ENCODE results near the gene TERB1.

The TERB1 gene

DNA sequence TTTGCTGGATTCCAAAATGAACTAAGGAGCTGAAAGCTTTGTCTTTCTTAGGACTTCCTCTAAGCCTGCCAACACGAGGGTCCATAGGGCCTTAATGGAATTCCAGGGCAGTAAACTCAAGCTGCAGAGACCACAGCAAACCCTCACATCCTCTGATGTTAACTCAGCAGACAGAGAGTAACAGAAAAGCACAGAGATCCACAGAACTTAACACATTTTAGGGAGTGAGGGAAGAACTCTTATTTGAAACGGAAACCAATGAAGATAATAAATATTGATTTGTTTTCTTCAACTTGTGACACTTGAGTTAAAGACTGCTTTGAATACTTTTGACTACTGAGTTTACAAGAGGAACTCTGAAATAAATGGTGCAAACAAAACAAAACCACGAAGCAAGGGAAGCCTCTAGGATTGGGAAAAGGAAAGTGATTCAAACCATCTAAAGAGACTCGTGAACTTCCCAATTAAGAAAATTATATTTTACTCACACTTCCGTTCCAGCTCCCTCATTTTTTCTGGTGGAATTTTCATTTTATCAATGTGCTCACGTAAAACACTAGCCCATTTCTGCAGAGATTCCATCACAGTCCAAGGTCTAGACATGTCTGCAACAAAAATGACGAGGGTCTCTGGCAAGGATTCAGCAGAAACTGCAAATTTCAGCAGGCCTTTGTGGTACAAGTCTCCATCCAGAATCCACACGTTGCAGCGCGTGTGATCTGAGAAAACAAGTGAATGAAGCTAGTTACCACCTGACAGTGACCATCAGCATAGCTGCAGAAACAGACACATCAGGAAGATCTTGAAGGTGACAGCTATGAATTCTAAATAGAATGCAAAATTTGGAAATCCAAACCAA is 59.2 kb downstream of the TERB1 start:
- no peak for DNase-seq

DNA sequence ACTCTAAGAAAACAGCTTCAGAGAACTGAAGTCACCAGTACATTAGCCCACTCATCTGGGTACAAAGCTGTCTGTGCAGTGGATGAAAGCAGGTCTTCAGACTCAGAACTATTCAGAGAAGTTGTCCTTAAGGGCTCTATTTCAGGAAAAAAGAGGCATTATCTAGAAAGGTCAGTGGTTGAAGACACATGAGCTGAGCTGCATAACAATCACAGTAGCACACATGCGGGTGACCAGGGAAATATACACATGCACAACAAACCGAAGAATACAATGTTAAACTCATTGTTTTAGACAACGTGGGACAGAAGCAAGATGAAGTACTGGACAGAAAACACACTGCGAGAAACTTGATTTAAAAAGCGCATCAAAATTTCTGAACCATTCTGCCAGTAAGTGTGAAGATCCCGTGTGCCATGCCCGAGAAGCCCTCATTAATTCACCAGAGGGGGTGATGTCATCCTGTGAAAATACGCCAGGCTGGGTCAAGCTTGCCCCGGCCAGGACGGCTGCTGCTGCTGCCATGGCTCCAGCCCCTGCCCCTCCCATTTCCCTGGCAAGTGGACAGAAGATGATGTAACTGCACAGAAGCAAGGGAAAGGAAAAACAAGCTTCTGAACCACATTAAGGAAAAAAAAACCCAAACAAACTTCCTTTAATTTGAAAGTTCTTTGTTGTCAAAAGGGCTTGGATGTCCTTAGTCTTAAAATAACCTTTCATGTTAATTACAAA is 60.0 kb downstream of the TERB1 start:
- DNase-seq = no peak

DNA sequence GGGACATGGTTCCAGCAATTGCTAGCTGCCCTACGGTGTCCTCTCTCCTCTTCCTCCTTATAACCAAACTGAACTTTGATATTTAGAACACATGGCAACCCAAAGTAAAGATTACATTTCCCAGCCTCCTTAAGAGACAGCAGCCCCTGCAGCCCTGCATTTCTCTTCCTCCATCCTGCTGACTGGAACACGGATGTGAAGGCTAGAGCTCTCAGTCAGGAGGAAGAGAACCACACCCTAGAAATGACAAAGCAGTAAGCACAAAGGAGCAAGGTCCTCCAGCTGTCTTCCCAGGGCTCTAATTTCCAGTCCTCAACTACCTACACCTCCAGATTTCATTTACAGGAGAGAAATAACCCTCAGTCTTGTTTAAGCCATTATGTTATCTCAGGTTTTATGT is 60.9 kb downstream of the TERB1 start:
- DNase-seq = no peak

DNA sequence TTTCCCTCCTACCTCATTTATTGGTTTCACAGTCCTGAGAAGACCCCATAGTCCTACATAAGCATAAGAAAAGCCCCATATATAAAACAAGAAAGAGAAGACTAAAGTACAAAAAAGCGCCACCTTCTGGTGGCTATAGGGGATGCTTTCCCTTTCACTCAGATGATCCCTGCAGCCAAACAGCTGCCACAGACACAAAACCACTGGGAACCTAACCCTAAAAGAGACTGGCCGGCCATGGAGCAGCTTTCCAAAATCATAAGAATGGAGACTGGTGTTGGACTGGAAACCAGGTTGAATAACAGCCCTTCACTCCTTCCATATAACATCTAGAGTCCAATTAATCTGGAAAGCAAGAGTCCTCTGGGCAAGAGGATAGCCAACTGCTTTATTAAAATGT is 61.4 kb downstream of the TERB1 start:
- peak; percentile 34 for DNase-seq

DNA sequence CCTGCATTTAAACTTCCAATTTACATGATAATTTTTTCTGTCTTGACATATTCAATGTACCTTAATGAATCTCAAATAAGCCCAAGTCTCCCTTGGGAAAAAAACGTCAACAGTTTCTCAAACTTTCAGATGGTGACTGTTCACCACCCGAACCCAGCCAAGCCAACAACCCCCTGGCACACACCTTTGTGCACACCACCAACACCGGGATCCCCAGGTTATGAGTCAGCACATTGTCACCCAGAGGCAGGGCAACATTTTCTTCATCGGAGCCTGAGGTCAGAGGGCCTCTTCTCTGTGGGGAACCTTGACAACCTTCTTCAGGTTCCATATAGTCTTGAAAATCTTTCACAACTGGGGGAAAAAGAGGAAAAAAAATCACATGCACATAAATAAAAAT is 65.5 kb downstream of the TERB1 start:
- no peak for DNase-seq

DNA sequence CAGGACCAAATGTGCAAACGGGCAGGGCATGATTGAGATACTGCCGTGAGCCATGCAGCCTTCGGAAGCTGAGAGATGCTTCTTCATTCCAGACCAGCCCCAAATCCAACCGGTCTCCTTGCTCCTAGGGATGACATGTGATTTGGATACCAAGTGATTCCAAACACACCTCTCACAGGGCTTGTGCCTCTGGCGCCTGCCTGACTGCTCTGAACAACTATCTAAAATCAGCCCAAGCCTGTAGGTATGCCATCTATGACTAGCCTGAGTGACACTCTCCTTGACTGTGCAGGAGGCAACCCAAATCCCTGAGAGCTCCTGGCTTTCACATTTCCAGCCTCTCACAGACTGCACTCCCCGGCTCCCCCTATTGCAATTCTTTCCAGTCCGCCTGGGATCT is 70.3 kb downstream of the TERB1 start:
- no peak for DNase-seq

DNA sequence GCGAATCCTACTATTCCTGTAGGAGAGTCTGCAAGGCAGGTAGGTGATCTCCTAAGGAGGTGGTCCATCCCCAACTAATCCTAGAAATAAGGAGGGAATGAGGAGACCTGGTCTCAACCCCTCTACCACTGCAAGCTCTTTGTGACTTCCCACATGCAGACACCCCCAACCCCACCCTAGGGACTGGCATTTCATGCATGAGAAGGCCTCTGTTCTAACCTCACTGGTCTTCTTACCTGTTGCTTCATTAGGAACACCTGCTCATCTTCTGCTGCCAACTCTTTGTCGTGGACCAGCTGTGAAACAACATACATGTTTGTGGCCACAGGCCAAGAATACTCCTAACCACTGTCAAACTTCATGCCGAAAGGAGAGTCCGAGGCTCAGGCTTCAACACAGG is 72.6 kb downstream of the TERB1 start:
- peak; percentile 73 for DNase-seq

DNA sequence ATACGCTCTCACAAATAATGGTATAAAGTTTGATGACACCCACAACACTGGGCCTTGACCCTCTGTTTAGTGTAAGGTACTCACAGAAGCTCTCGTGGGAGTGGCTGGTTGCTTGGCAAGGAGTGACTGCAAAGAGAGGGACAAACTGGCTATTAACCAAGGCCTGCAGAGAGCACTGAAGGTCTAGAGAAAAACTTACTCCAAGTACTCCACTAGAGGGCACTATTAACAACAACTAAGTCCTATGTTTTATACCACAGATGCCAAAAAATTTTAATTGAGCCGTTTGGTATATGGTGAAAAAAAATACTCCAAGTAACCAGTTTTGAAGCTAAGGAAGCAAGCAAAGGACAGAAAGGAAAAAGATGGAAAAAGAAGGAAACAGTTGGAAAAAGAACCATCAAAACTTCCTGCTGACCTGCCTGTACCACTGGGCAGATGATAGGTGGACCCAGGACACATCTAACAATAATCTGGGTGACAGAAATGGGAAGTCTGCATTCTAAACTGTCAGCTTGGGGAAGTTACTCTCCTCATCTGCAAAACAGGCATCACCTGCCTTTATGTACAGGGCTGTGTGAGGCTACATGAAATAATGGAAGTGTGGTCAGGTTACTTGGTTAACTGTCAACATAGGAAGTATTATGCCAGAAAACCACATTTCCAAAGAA is 73.1 kb downstream of the TERB1 start:
- DNase-seq = peak; percentile 80

DNA sequence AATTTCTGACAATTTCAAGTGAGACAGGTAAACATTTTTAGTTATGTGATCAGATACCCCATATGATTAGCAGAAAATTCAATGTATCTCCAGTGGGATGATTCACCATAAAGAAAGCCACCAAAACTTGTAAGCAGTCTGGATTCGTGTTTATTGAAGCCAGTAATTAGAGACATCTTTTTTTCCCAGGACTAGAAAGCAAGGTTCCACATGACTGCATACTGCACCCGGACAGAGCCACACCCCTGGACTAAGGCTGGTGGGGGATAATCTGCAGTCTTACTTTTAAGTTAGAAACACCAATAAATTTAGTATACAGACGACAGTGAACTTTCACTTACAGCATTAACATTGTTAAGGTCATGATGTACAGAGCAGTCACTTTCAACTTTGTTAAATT is 80.6 kb downstream of the TERB1 start:
- peak; percentile 13 for DNase-seq

DNA sequence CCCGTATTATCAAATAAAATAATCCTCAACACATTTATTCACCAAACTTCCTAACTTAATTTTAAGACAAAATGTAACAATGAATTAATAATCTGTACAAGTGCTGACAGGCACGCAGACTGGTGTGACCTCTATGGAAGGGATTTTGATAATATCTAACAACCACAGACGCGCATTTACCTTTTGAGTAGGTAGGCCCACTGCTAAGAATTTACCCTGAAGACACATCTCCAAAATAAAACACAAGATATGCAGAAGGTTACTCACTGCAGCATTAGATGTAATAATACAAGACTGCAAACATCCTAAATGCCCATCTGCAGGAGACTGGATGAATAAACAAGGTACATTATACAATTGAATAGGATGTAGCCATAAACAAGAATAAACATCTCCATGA is 82.1 kb downstream of the TERB1 start:
- no peak for DNase-seq

DNA sequence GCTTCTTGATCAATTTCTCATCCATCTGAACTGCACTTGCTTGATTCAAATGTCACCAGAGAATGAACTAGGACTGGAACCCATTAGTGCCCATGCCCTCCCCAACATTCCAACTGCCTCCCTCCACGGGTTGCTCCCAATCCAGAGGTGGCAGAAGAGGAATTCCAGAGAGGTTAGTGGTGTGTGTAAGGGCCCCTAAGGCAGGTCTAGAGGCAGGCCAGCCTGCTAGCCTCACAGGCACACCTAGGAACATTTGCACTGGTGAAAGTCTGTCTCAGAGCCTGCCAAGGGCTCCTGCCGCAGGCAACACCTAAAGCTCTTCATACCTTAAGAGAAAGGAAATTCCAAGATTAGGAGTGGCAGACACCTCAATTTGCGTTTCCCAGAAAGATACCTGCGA is 83.6 kb downstream of the TERB1 start:
- no peak for DNase-seq

DNA sequence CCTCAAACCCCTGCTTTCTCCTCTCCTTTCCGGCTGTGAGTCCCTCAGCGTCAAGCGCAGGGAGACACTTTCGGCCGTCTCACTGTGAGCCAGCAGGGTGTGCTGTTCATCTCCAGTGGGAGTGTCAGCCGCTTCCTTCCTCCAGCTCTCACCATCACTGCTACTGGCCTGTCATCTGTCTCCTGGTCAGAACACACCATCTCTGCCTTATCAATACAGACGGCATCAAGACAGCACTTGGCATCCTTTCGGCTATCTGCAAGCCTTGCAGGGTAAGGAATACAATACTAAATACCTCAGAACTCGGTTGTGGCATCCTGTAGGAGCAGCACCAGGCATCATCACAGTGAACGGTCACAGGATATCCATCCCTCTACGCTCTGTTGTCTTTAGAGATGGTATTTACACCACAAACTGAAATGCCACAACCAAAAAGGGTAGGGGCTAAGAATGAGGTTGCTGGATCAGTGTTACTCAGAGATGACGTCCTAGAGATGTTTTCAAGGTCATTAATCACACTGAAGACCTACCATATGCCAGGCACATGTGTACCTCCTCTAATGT is 84.2 kb downstream of the TERB1 start:
- DNase-seq = no peak

DNA sequence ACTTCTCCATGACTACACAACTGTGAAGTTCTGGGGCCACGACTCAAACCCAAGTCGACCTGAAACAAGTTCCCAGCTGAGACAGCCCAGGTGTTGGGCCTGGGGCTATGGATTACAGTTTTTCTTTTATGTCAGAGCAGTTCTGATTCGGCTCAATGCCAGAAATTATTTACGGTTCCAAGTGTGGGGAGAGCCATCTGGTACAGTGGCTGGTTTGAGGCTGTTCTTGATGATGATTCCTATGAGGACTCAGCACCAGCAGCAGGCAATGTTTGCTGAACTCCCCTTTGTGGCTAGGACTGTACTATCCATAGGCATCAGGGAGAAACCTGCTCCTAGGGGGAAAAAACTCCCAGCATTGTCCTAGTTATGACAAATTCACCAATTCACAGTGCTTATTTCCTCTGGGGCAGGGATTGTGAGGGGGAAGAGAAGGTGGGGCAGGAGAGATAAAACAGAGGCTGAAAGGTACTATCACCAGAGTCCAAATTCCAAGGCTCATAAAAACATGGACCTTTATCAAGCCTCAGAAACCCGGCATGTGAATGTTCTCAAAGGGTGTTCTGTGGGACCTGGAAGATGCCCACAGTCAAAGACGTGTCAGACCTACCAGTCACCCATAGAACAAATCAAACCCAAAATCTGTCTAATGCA is 86.6 kb downstream of the TERB1 start:
- DNase-seq = peak; percentile 95

DNA sequence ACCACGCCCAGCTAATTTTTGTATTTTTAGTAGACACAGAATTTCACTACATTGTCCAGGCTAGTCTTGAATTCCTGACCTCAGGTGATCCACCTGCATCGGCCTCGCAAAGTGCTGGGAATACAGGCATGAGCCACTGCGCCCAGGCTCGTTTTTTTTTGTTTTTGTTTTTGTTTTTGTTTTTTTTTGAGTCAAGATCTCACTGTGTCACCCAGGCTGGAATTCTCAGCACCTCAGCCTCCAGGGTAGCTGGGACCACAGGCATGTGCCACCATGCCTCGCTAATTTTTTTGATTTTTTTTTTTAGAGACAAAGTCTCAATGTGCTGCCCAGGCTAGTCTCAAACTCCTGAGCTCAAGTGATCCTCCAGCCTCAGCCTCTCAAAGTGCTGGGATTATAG is 87.3 kb downstream of the TERB1 start:
- no peak for DNase-seq

DNA sequence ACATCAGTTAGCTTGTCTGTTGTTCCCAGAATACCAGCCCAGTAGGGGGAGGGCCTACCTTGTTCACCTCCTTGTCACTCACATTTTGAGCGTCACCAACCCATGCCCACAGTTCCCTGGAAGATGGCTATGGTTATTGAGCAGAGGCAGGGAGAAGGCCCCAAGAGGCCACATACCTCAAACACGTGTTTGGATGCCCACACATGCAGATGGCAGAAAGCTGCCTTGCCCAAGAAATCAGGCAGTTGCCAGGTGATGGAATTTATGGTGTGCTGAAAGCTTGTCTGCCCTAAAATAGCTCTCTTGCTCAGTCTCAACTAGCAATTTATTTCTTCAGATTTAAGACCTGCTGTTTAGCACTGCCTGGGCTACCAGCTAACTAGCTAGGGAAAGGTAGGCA is 88.3 kb downstream of the TERB1 start:
- DNase-seq = peak; percentile 50

DNA sequence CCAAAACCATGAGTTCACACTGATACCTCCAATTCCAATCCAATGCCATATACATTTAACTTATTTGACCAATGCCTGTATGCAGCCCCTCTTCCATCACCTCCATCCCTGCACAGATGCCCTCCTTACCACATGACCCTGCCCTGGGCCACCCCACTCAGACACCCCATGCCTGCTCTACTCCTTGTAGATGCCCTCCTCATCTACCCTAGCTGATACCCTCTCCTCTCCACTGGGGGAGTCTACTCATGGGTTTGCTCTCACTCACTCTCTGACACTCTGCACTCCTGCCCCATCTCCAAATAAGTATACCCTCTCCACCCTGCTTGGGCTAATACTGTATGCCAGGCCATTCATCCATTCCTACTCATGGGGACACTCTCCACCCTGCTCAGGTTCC is 88.9 kb downstream of the TERB1 start:
- DNase-seq = no peak

DNA sequence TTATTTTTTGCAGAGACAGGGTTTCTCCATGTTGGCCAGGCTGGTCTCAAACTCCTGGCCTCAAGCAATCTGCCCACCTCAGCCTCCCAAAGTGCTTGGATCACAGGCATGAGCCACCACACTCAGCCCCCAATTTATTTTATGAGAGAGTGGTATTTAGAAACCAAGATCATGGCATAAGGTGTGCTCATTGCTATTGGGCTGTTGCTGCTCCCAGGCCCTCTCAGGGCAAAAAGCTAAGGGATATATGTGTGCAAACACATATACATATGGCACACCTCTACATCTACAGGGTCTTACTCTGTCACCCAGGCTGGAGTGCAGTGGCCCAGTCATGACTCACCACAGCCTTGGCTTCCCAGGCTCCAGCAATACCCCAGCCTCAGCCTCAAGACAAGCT is 89.8 kb downstream of the TERB1 start:
- no peak for DNase-seq

DNA sequence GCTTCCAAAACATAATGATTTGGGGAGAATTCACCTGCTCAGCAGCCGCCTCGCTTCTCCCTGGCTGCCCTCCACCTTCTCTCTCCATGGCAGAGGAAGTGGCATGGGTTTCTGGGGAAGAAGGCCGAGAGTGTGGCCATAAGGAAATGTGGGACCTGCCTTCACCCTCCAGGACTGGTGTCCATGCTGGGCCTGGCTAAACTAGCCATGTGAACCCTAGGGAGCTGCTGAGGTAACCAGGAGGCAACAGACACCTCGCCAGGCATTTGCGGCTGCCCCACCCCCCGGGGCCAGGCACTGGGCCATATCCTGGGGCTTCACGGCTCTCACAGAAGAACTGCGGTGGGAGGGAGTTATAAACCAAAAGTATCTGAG is 94.9 kb downstream of the TERB1 start:
- no peak for DNase-seq

DNA sequence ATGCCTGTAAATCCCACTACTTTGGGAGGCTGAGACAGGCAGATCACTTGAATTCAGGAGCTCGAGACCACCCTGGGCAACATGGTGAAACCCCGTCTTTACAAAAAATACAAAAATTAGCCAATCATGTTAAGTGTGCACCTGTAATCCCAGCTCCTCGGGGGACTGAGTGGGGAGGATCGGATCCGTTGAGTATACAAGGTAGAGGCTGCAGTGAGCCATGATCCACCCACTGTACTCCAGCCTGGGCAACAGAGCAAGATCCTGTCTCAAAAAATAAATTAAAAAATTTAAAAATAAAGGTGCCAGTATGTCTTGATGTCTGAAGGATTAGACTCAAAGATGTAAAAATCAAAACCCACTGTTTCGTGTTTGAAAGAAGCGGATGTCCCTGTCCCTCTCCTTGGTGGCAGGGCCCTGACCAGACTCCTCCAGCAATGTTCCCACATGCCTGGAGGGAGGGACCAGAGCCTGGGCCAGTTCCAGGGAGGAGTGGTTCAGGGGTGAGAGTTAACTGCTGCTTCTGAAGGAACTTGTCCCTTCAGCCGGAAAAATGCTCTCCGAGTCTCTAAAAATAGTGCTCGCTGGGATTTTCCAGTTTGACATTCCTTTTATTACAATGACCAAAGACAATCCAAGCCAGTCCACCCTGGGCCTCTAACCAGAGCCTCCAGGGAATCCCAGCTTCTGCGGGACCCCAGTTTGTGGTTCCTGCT is 95.4 kb downstream of the TERB1 start:
- no peak for DNase-seq

All from NCI-H2171 treated with DMSO at 0.1 percent for 48 hours (cell line).